Measurements from ENCODE around the gene EFNA5. TPM values are rescaled to one million over a fixed set of nuclear protein-coding genes. Genes with fewer than 3 reads are reported as not detected.

EFNA5 gene
- total and polyA plus RNA-seq, 10 of the 15 experiments (the other 5 are each of a cell fraction or from before 2014, with no cell fraction given), result 0.19 to 12.6 (median 3.9) TPM

DNA sequence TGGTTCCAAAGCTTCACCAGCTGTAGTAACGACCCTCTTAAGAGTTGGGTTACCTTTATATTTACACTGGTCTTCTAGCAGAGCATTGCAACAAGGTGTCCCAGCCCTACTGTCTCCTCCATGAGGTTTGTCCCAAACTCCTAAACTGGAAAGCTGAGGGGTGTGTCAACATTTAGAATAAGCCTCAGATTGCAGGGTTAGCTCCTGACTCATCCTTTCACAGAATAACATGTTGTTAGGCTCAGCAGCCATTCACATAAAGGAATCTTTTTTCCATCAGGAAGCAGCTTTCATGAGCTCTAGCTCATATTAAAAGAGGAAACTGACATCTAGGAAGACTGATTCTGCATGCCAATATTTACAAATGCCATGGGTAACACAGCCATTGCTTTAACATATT lies 238.7 kb downstream of the EFNA5 start:
- no peaks in the 10 kb centered on the region; the same call in 2 of the 3 replicates for H3K9me3 ChIP-seq (replicated peaks; ENCODE audit: control insufficient read depth, insufficient read depth, low read length)
- TF ChIP-seq ZNF24 (IDR thresholded peaks at IDR 0.05) (no peak), TARDBP (IDR thresholded peaks at IDR 0.05; ENCODE audit: borderline replicate concordance) (no peak)
- peak overlapping the region; percentile 4; the same call in 1 of the 2 replicates for H3K4me2 ChIP-seq (ENCODE audit: control insufficient read depth, insufficient read depth)
- H3K9ac ChIP-seq (ENCODE audit: control insufficient read depth, insufficient read depth, low read length), result no peak overlapping the region
- intact Hi-C loops (cut with micrococcal nuclease; ENCODE audit: unreplicated experiment), result no loop called here
- no peak for FAIRE-seq
- no peak for ATAC-seq
- H3K27me3 ChIP-seq (replicated peaks in 1 of 2; ENCODE audit: control insufficient read depth in 2 of 2, insufficient read depth in 2 of 2, low read length in 1 of 2), result no peaks in the 10 kb centered on the region
- ChIA-PET RAD21 (ENCODE audit: unreplicated experiment) (interaction anchor here (0.9 to 1.3 kb wide), 4 partner anchors 9 to 140 kb away, joined by 3 to 5 read pairs (median 4); no protein-coding TSS in a partner anchor), SMC1A (ENCODE audit: uncharacterized antibody, unreplicated experiment) (interaction anchor here (0.6 to 4.0 kb wide), 11 partner anchors 9 to 91 kb away, joined by 3 to 27 read pairs (median 4); no protein-coding TSS in a partner anchor), POLR2A (no interaction called here), CTCF (interaction anchor here (0.8 to 1.3 kb wide), 5 partner anchors 10 to 33 kb away, joined by 3 to 4 read pairs (median 3); no protein-coding TSS in a partner anchor)
- 0% methylated on average over 1 of the region's 1 CpG for WGBS (ENCODE audit: insufficient coverage, insufficient replicate concordance, low lambda C conversion rate, missing lambda C conversion rate)
- no TSS peak for BruUV-seq (replicated peaks)
- no peak overlapping the region; the same call in 1 of the 2 replicates for H2AFZ ChIP-seq (ENCODE audit: control insufficient read depth, low read depth, low read length)
- no peaks in the 10 kb centered on the region for H3K4me1 ChIP-seq (ENCODE audit: control insufficient read depth, insufficient read depth, low read length)
- in situ Hi-C loops (cut with MboI), result no loop called here
- no peak for DNase-seq (ENCODE audit: low read depth, low spot score)
- H3K36me3 ChIP-seq (ENCODE audit: control insufficient read depth in 2 of 2, insufficient read depth in 2 of 2, low read length in 1 of 2), result no peaks in the 10 kb centered on the region
- no peak overlapping the region for H3K4me3 ChIP-seq
- H3K79me2 ChIP-seq (ENCODE audit: control insufficient read depth, insufficient read depth, low read length), result peaks cover 4% of the 10 kb centered on the region
- H3K27ac ChIP-seq (ENCODE audit: control insufficient read depth, insufficient read depth), result no peak overlapping the region
- H4K20me1 ChIP-seq (ENCODE audit: control insufficient read depth, insufficient read depth), result no peaks in the 10 kb centered on the region

DNA sequence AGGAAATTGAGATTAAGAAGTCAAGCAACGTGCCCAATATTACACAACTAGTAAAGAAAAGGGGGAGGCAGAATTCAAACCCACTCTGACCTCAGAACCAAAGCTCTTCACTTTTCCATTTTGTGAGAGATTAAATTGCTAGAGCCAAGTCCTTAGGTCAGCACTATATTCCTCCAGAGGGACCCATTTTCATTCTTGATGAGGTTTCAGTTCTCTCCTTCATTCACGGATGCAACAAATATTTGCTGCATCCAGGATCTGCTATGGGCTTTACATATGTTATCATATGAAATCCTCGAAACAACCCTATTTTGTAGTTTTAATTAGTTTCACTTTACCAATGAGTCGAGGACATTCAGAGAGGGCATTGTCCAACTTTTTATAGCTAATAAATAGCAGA lies 239.2 kb downstream of the EFNA5 start:
- POLR2A ChIA-PET, result no interaction called here

More for the DNA sequence above, 239.2 kb downstream of the EFNA5 start:
- Histone ChIP-seq H3K27me3 (replicated peaks in 1 of 2; ENCODE audit: control insufficient read depth in 2 of 2, insufficient read depth in 2 of 2, low read length in 1 of 2) (no peaks in the 10 kb centered on the region), H3K79me2 (ENCODE audit: control insufficient read depth, insufficient read depth, low read length) (peaks cover 4% of the 10 kb centered on the region), H3K4me1 (ENCODE audit: control insufficient read depth, insufficient read depth, low read length) (no peaks in the 10 kb centered on the region), H2AFZ (ENCODE audit: control insufficient read depth, low read depth, low read length) (peak overlapping the region; percentile 34), H3K4me3 (no peak overlapping the region), H3K27ac (ENCODE audit: control insufficient read depth, insufficient read depth) (no peak overlapping the region), H3K36me3 (ENCODE audit: control insufficient read depth in 2 of 2, insufficient read depth in 2 of 2, low read length in 1 of 2) (no peaks in the 10 kb centered on the region), H3K9me3 (replicated peaks; ENCODE audit: control insufficient read depth, insufficient read depth, low read length) (no peaks in the 10 kb centered on the region; the same call in 2 of the 3 replicates), H4K20me1 (ENCODE audit: control insufficient read depth, insufficient read depth) (no peaks in the 10 kb centered on the region), H3K4me2 (ENCODE audit: control insufficient read depth, insufficient read depth) (peak overlapping the region; percentile 4; the same call in 1 of the 2 replicates), H3K9ac (ENCODE audit: control insufficient read depth, insufficient read depth, low read length) (no peak overlapping the region)
- intact Hi-C loops (cut with micrococcal nuclease; ENCODE audit: unreplicated experiment) (no loop called here), in situ Hi-C loops (cut with MboI) (no loop called here)
- ATAC-seq (no peak), FAIRE-seq (no peak), DNase-seq (ENCODE audit: low read depth, low spot score) (no peak)
- no TSS peak for BruUV-seq (replicated peaks)
- TF ChIP-seq SUZ12 (IDR thresholded peaks at IDR 0.05; ENCODE audit: unreplicated experiment) (no peak), NRF1 (conservative IDR thresholded peaks at IDR 0.05; ENCODE audit: low read depth, low read length) (no peak), ZNF274 (IDR thresholded peaks at IDR 0.05; ENCODE audit: insufficient read depth, insufficient read length) (no peak), CBX5 (IDR thresholded peaks at IDR 0.05; ENCODE audit: low read depth) (no peak), SMAD1 (IDR thresholded peaks at IDR 0.05; ENCODE audit: low read depth, partially characterized antibody) (no peak)
- TF ChIP-seq, protein P1, sequence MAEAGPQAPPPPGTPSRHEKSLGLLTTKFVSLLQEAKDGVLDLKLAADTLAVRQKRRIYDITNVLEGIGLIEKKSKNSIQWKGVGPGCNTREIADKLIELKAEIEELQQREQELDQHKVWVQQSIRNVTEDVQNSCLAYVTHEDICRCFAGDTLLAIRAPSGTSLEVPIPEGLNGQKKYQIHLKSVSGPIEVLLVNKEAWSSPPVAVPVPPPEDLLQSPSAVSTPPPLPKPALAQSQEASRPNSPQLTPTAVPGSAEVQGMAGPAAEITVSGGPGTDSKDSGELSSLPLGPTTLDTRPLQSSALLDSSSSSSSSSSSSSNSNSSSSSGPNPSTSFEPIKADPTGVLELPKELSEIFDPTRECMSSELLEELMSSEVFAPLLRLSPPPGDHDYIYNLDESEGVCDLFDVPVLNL (IDR thresholded peaks at IDR 0.05; ENCODE audit: low read depth, low read length), result no peak
- TF ChIP-seq, protein P2, sequence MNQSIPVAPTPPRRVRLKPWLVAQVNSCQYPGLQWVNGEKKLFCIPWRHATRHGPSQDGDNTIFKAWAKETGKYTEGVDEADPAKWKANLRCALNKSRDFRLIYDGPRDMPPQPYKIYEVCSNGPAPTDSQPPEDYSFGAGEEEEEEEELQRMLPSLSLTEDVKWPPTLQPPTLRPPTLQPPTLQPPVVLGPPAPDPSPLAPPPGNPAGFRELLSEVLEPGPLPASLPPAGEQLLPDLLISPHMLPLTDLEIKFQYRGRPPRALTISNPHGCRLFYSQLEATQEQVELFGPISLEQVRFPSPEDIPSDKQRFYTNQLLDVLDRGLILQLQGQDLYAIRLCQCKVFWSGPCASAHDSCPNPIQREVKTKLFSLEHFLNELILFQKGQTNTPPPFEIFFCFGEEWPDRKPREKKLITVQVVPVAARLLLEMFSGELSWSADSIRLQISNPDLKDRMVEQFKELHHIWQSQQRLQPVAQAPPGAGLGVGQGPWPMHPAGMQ (IDR thresholded peaks at IDR 0.05; ENCODE audit: borderline replicate concordance), result no peak
- TF ChIP-seq, protein P3, sequence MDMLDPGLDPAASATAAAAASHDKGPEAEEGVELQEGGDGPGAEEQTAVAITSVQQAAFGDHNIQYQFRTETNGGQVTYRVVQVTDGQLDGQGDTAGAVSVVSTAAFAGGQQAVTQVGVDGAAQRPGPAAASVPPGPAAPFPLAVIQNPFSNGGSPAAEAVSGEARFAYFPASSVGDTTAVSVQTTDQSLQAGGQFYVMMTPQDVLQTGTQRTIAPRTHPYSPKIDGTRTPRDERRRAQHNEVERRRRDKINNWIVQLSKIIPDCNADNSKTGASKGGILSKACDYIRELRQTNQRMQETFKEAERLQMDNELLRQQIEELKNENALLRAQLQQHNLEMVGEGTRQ (IDR thresholded peaks at IDR 0.05; ENCODE audit: borderline replicate concordance, low read depth, low read length), result no peak
- CTCF ChIA-PET, result interaction anchor here (0.8 to 1.3 kb wide), 6 partner anchors 11 to 54 kb away, joined by 3 to 4 read pairs (median 4); no protein-coding TSS in a partner anchor
- SMC1A ChIA-PET (ENCODE audit: uncharacterized antibody, unreplicated experiment), result interaction anchor here (0.9 to 4.0 kb wide), 10 partner anchors 8 to 91 kb away, joined by 3 to 27 read pairs (median 4); no protein-coding TSS in a partner anchor
- RAD21 ChIA-PET (ENCODE audit: unreplicated experiment), result interaction anchor here (0.9 to 1.3 kb wide), 4 partner anchors 9 to 141 kb away, joined by 3 to 5 read pairs (median 4); no protein-coding TSS in a partner anchor
- 27% methylated on average over 4 of the region's 4 CpGs for WGBS (ENCODE audit: insufficient coverage, insufficient replicate concordance, low lambda C conversion rate, missing lambda C conversion rate)
